Common myeloid progenitor, CD34-positive (primary cell): ENCODE results near the gene EHBP1.
"Not testable (repeated sequence)": the region's sequence is repeated elsewhere in the genome, so short reads cannot be mapped to it uniquely, and the experiment has no call there.

Source experiments
- CTCF ChIA-PET: fragments of 350-600 bp; sonication (Branson Sonifier 250); formaldehyde crosslinking; loops from one replicate; lab custom pipeline; 2021; ENCODE audit warnings: antibody characterized with exemption; lab: Charles Lee
- POLR2A ChIA-PET: fragments of 350-600 bp; sonication (Branson Sonifier 250); formaldehyde crosslinking; loops from one replicate; lab custom pipeline; 2021; ENCODE audit warnings: antibody characterized with exemption; lab: Charles Lee
- DNase-seq, 3 donors: peaks; one replicate each; pipeline versions ENCODE4 v3.0.0 to v3.0.0-alpha.2; 2013
- H3K27ac ChIP-seq, 2 experiments: 1 replicate in 1 of 2; 2 replicates in 1 of 2; pipeline ENCODE4 v1.7.0; 2013; ENCODE audit warnings: inconsistent platforms in 2 of 2, low read length in 2 of 2, mild to moderate bottlenecking in 2 of 2, low read depth in 1 of 2, moderate library complexity in 1 of 2; ENCODE audit not compliant: severe bottlenecking in 2 of 2, insufficient read depth in 1 of 2, poor library complexity in 1 of 2
- H3K27me3 ChIP-seq, 5 experiments: replicated peaks in 2 of 5; 1 replicate in 3 of 5; 2 replicates in 2 of 5; pipeline versions ENCODE4 v1.6.1 to v1.7.0; 2013; ENCODE audit warnings: low read length in 4 of 5, mild to moderate bottlenecking in 2 of 5, moderate library complexity in 2 of 5, inconsistent platforms in 1 of 5; ENCODE audit not compliant: insufficient read depth in 5 of 5, control insufficient read depth in 4 of 5
- H3K36me3 ChIP-seq, 4 experiments: 1 replicate in 2 of 4; 2 replicates in 2 of 4; pipeline versions ENCODE4 v1.6.1 to v1.7.0; 2013; ENCODE audit warnings: low read length in 3 of 4, control low read depth in 1 of 4, mild to moderate bottlenecking in 1 of 4; ENCODE audit not compliant: control insufficient read depth in 4 of 4, insufficient read depth in 4 of 4
- H3K4me1 ChIP-seq, 4 experiments: 1 replicate in 3 of 4; 2 replicates in 1 of 4; pipeline versions ENCODE4 v1.6.1 to v1.7.1; 2013; ENCODE audit warnings: low read length in 3 of 4, mild to moderate bottlenecking in 3 of 4, control low read depth in 1 of 4, inconsistent platforms in 1 of 4, moderate library complexity in 1 of 4; ENCODE audit not compliant: control insufficient read depth in 4 of 4, insufficient read depth in 4 of 4; ENCODE audit errors: control extremely low read depth in 1 of 4
- H3K4me3 ChIP-seq, 7 experiments: 1 replicate in 4 of 7; 2 replicates in 3 of 7; pipeline versions ENCODE4 v1.5.1 to v1.7.0; 2013; ENCODE audit warnings: mild to moderate bottlenecking in 7 of 7, low read length in 6 of 7, moderate library complexity in 6 of 7, inconsistent platforms in 2 of 7, low read depth in 2 of 7, control low read depth in 1 of 7; ENCODE audit not compliant: insufficient read depth in 4 of 7, control insufficient read depth in 1 of 7; ENCODE audit errors: extremely low read depth in 1 of 7
- H3K9me3 ChIP-seq, 5 experiments: 1 replicate in 4 of 5; 2 replicates in 1 of 5; pipeline versions ENCODE4 v1.6.1 to v1.7.1; 2013; ENCODE audit warnings: low read length in 4 of 5, mild to moderate bottlenecking in 2 of 5, inconsistent platforms in 1 of 5, low read depth in 1 of 5, moderate library complexity in 1 of 5; ENCODE audit not compliant: control insufficient read depth in 4 of 5, insufficient read depth in 2 of 5; ENCODE audit errors: control extremely low read depth in 1 of 5
- WGBS: methylation state at CpG from one replicate; pipeline ENCODE4 v1.1.5; 2013; ENCODE audit not compliant: insufficient coverage; 5-methylcytosine and 5-hydroxymethylcytosine counted together

The EHBP1 gene

GRCh38 chr2:63009490-63009889 is 304.0 kb downstream of the EHBP1 start:
- ChIA-PET CTCF (no interaction called here), POLR2A (no interaction called here)
- H3K27me3 ChIP-seq: no peaks in the 10 kb centered on the region
- H3K36me3 ChIP-seq: peaks cover 0 to 18% (median 4%) of the 10 kb centered on the region in 4 experiments
- DNase-seq: no peak
- no peak overlapping the region for H3K27ac ChIP-seq
- no peak overlapping the region for H3K4me3 ChIP-seq
- no peaks in the 10 kb centered on the region for H3K9me3 ChIP-seq
- no peaks in the 10 kb centered on the region for H3K4me1 ChIP-seq

GRCh38 chr2:63012541-63012940 is 307.0 kb downstream of the EHBP1 start:
- POLR2A ChIA-PET: no interaction called here
- CTCF ChIA-PET: interaction anchor here (0.8 to 1.5 kb wide), 2 partner anchors 14 to 16 kb away, joined by 3 read pairs; no protein-coding TSS in a partner anchor
- WGBS: no CpG with 5 or more reads among the region's 1 CpG
- no peak for DNase-seq
- Histone ChIP-seq H3K4me3 (no peak overlapping the region), H3K27ac (no peak overlapping the region), H3K36me3 (peaks cover 0 to 19% (median 5%) of the 10 kb centered on the region in 4 experiments), H3K9me3 (no peaks in the 10 kb centered on the region), H3K4me1 (no peaks in the 10 kb centered on the region), H3K27me3 (no peaks in the 10 kb centered on the region)

- ChIA-PET CTCF (interaction anchor here (1.0 to 1.5 kb wide), 3 partner anchors 11 to 21 kb away, joined by 3 read pairs; no protein-coding TSS in a partner anchor), POLR2A (no interaction called here)
- Histone ChIP-seq H3K9me3 (no peaks in the 10 kb centered on the region), H3K4me1 (no peaks in the 10 kb centered on the region), H3K27me3 (no peaks in the 10 kb centered on the region), H3K27ac (no peak overlapping the region), H3K36me3 (peaks cover 0 to 19% (median 5%) of the 10 kb centered on the region in 4 experiments), H3K4me3 (no peak overlapping the region)
- DNase-seq: no peak
- 100% methylated on average over 5 of the region's 8 CpGs for WGBS
These were observed 307.9 kb downstream of the EHBP1 start for GRCh38 chr2:63013438-63013837.

- ChIA-PET CTCF (no interaction called here), POLR2A (no interaction called here)
- WGBS: no CpG with 5 or more reads among the region's 3 CpGs
- Histone ChIP-seq H3K36me3 (peaks cover 0 to 14% (median 5%) of the 10 kb centered on the region in 4 experiments), H3K27me3 (no peaks in the 10 kb centered on the region), H3K27ac (no peak overlapping the region), H3K4me1 (no peaks in the 10 kb centered on the region), H3K9me3 (no peaks in the 10 kb centered on the region), H3K4me3 (no peak overlapping the region)
- DNase-seq: no peak
These were observed 309.9 kb downstream of the EHBP1 start for GRCh38 chr2:63015389-63015788.

GRCh38 chr2:63018439-63018838 is 312.9 kb downstream of the EHBP1 start:
- WGBS: 80% methylated on average over 1 of the region's 2 CpGs
- Histone ChIP-seq H3K27ac (no peak overlapping the region), H3K27me3 (no peaks in the 10 kb centered on the region), H3K4me1 (no peaks in the 10 kb centered on the region), H3K9me3 (no peaks in the 10 kb centered on the region), H3K4me3 (no peak overlapping the region), H3K36me3 (peaks cover 0 to 7% (median 2%) of the 10 kb centered on the region in 4 experiments)
- ChIA-PET POLR2A (no interaction called here), CTCF (interaction anchor here (1.3 kb wide), 1 partner anchor 231 kb away, joined by 3 read pairs; no protein-coding TSS in a partner anchor)
- DNase-seq: no peak

- H3K27me3 ChIP-seq, H3K36me3 ChIP-seq, H3K4me3 ChIP-seq, H3K27ac ChIP-seq, H3K9me3 ChIP-seq, CTCF ChIA-PET, POLR2A ChIA-PET, H3K4me1 ChIP-seq, DNase-seq: not testable (repeated sequence)
- 94% methylated on average over 8 of the region's 8 CpGs for WGBS
These were observed 314.2 kb downstream of the EHBP1 start for GRCh38 chr2:63019686-63020085.

- Histone ChIP-seq H3K36me3 (peaks cover 0 to 8% (median 3%) of the 10 kb centered on the region in 4 experiments), H3K9me3 (no peaks in the 10 kb centered on the region), H3K27ac (no peak overlapping the region), H3K27me3 (no peaks in the 10 kb centered on the region), H3K4me3 (no peak overlapping the region), H3K4me1 (no peaks in the 10 kb centered on the region)
- peak; percentile 33 to 60 (median 60) for DNase-seq
- CTCF ChIA-PET: interaction anchor here (1.0 to 2.5 kb wide), 3 partner anchors 12 to 237 kb away, joined by 3 to 11 read pairs (median 6); no protein-coding TSS in a partner anchor
- POLR2A ChIA-PET: no interaction called here
- 0% methylated on average over 1 of the region's 1 CpG for WGBS
These were observed 317.9 kb downstream of the EHBP1 start for GRCh38 chr2:63023444-63023843.
